Chondrocyte (in vitro differentiated cells): ENCODE measurements around the gene HEPN1. TPM values are rescaled to one million over a fixed set of nuclear protein-coding genes. Genes with fewer than 3 reads are reported as not detected.

ENCODE experiments used
- DNase-seq: peaks from one replicate; pipeline ENCODE4 v3.0.0; 2021; ENCODE audit warnings: mixed read lengths, low spot score
- H3K27ac Mint-ChIP-seq: one replicate; pipeline ENCODE4 v1.8.0; 2021; ENCODE audit warnings: mild to moderate bottlenecking, moderate library complexity, mixed read lengths; ENCODE audit not compliant: unreplicated experiment
- H3K27me3 Mint-ChIP-seq: 2 replicates; pipeline ENCODE4 v1.8.0; 2021; ENCODE audit warnings: low read depth, mixed read lengths
- H3K36me3 Mint-ChIP-seq: 2 replicates; pipeline ENCODE4 v1.8.0; 2021; ENCODE audit warnings: low read depth, mixed read lengths
- H3K4me1 Mint-ChIP-seq: 2 replicates; pipeline ENCODE4 v1.8.0; 2021; ENCODE audit warnings: low read depth, mild to moderate bottlenecking, mixed read lengths
- H3K4me3 Mint-ChIP-seq: one replicate; pipeline ENCODE4 v1.8.0; 2021; ENCODE audit warnings: mild to moderate bottlenecking, moderate library complexity, mixed read lengths; ENCODE audit not compliant: unreplicated experiment
- H3K9me3 Mint-ChIP-seq: 2 replicates; pipeline ENCODE4 v1.8.0; 2021; ENCODE audit warnings: low read depth, mixed read lengths
- total RNA-seq: library from RNA; stranded (reverse); gene quantifications from 3 replicates; pipeline ENCODE4 v1.2.1, GENCODE V29; 2021
- TF ChIP-seq, protein P1 (sequence below): fragments of 200-600 bp; sonication (generic); IDR thresholded peaks from 2 replicates; pipeline ENCODE4 v1.5.0; 2021; ENCODE audit warnings: antibody characterized with exemption, mild to moderate bottlenecking, moderate library complexity

Gene HEPN1
- total RNA-seq, 1 donor from 2014 or later: not detected

DNA sequence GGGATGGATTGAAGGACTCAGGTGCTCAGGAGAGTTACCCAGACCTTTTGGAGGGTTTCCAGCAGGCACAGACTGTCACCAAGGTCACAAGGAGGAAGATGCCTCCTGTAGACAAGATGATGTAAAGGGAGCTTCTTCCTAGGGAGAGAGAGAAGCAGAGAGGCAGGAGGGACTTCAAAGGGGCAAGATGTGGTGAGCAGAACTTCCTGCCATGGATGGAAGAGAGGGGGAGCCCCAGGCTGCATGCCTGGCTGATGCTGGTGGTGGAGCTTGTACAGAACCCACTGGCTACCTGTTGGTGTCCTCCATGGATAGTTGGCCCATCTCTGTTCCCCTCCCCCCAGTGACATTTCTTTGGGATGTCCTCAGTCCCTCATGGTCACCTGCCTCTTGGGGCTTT, 4.2 kb downstream of the HEPN1 start:
- H3K4me3 Mint-ChIP-seq: no peak overlapping the region
- H3K27ac Mint-ChIP-seq: no peak overlapping the region
- no peaks in the 10 kb centered on the region for H3K27me3 Mint-ChIP-seq

DNA sequence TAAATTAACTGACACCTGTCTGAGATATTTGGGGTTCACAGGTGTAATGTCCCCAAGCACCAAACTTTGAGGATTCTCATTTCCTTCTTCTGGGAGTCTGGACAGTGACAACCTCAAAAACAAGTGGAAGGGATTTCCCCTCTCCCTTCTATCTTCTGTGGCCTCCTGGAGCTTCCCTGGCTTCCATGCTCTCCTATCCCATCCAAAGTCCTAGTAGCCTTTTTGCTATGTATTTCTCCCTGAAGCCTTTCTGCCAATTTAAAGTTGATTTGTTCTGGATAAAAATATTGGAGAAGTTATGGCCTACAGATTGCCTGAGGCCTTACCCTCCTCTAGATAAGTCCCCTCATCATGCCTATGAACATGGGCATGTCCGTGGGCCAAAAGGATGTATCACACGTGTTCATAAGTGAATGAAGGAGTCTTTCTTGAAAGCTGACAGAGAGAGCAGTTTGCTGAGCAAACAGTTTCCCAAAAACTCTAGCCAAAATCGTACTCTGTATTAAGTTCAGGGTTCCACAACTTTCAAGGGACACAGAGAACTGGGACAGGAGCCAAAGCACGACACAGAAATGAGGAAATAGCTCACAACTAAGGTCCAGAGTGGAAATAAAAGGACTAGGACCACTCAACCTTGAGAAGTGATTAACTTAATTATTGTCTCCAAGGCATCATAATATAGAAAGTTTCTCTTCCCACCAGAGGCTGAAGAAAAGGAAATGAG, 10.1 kb downstream of the HEPN1 start:
- Mint-ChIP-seq H3K4me3 (no peak overlapping the region), H3K27ac (no peak overlapping the region), H3K4me1 (no peaks in the 10 kb centered on the region), H3K27me3 (no peaks in the 10 kb centered on the region), H3K9me3 (no peaks in the 10 kb centered on the region), H3K36me3 (no peaks in the 10 kb centered on the region)
- TF ChIP-seq, protein P1, sequence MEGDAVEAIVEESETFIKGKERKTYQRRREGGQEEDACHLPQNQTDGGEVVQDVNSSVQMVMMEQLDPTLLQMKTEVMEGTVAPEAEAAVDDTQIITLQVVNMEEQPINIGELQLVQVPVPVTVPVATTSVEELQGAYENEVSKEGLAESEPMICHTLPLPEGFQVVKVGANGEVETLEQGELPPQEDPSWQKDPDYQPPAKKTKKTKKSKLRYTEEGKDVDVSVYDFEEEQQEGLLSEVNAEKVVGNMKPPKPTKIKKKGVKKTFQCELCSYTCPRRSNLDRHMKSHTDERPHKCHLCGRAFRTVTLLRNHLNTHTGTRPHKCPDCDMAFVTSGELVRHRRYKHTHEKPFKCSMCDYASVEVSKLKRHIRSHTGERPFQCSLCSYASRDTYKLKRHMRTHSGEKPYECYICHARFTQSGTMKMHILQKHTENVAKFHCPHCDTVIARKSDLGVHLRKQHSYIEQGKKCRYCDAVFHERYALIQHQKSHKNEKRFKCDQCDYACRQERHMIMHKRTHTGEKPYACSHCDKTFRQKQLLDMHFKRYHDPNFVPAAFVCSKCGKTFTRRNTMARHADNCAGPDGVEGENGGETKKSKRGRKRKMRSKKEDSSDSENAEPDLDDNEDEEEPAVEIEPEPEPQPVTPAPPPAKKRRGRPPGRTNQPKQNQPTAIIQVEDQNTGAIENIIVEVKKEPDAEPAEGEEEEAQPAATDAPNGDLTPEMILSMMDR: no peak
- no peak for DNase-seq

More for the DNA sequence above, 4.2 kb downstream of the HEPN1 start:
- Mint-ChIP-seq H3K36me3 (no peaks in the 10 kb centered on the region), H3K9me3 (no peaks in the 10 kb centered on the region), H3K4me1 (peaks cover 7% of the 10 kb centered on the region)
- TF ChIP-seq, protein P1: no peak
- no peak for DNase-seq

DNA sequence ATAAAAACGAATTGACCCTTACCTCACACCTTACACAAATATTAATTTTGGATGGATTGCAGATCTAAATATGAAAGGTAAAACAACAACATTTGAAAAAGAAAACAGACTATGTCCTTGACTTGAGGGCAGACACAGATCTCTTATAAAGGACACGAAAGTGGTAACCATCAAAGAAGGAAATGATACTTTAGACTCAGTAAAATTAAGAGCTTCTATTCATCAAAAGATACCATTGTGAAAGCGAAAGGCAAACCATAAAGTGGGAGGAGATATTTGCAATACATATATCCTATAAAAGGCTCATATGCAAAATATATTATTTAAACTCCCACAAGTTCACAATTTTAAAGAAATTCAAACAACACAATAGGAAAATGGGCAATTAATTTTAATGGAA, 11.7 kb downstream of the HEPN1 start:
- H3K9me3 Mint-ChIP-seq: no peaks in the 10 kb centered on the region
- no peaks in the 10 kb centered on the region for H3K4me1 Mint-ChIP-seq
- H3K27me3 Mint-ChIP-seq: no peaks in the 10 kb centered on the region
- DNase-seq: no peak
- no peak overlapping the region for H3K4me3 Mint-ChIP-seq
- no peaks in the 10 kb centered on the region for H3K36me3 Mint-ChIP-seq
- no peak overlapping the region for H3K27ac Mint-ChIP-seq
- TF ChIP-seq, protein P1: no peak

DNA sequence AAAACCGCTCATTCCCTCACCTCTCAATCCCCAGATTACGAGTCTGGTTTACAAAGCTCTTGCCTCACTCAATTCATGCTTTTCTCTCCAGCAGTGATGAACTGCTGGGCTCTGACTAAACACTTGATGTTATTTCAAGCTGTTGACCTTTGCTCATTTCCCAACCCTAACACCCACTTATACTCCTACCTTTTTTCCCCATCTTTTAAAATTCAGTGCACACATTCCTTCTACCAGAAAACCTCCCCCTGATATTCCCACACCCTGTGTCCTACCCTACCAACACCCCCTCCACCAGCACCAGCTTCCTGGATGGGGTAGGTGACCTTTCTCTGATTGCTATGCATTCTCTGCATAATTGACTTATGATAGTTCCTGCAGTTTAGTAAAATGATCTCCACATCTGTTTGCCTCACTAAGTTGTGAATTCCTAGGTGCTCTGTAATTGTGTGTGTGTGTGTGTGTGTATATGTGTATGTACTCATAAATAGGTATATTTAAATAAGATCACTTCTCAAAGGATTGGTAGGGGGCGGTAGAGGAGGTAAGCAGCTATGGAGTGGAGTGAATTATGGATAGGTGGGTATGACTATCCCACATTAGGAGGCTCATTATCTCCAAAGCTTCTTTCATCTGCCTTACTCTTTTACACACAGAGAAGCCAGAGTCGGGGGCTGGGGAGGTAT, 16.0 kb downstream of the HEPN1 start:
- Mint-ChIP-seq H3K27ac (no peak overlapping the region), H3K9me3 (no peaks in the 10 kb centered on the region), H3K4me3 (no peak overlapping the region), H3K4me1 (no peaks in the 10 kb centered on the region), H3K27me3 (no peaks in the 10 kb centered on the region), H3K36me3 (no peaks in the 10 kb centered on the region)
- DNase-seq: no peak
- TF ChIP-seq, protein P1: peak; percentile 44

DNA sequence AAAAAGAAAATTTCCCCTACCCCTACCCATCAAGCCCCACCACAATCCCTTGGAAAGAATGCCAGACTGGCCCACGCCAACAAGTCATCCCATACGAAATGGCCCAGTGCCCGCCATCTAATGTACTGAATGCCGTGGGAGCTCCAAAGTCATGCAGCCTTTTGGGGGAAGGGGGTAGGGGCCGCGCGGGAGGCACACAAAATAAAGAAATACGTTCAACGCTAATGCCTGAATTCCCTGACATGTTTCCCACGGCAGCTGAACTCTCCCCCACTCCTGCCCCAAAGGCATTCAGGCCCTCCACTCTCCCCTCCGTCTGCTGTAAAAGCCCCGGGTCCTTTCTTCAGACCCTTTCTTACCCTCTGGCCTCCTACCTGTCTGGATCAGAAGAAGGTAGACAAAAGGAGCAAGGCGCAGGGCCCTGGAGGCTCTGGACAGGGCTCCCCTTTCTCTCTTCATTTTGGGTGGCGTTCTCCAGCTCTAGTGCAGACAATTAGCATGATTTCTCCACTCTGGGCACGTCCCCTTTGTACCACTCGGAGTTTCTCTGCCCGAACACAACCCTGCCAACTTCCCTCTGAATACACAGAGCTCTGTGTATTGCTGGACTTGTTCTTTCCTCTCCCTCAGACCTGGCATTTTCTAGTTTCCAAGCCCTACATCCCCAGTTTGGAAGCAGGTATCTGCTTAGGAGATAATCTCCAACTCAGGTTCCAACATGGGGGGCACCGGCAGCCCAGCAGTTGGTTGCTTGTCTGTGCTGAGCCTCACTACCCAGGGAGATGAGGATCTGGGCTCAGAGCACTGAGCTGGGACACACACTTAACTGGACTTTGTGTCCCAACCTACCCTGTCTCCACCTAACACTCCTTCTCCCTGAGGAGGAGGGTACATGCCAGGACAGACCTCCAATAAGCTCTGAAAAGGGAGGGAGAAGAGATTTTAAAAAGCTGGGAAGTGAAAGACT, 16.8 kb downstream of the HEPN1 start, which contains the start of gene HEPACAM:
HEPACAM (minus strand) TSS at position 500 of the 967 bp plus-strand sequence; CDS start at position 459, 41 bp downstream.
- no peaks in the 10 kb centered on the region for H3K27me3 Mint-ChIP-seq
- no peaks in the 10 kb centered on the region for H3K9me3 Mint-ChIP-seq
- H3K27ac Mint-ChIP-seq: no peak within 1 kb of the TSS
- H3K4me3 Mint-ChIP-seq: no peak within 1 kb of the TSS
- TF ChIP-seq, protein P1: peak; percentile 6
- no peaks in the 10 kb centered on the region for H3K36me3 Mint-ChIP-seq
- no peaks in the 10 kb centered on the region for H3K4me1 Mint-ChIP-seq
- no peak for DNase-seq
